DOHH2 (cell line): ENCODE data around the gene ZCCHC17.

Source experiments
- H3F3A ChIP-seq: fragments of 200-600 bp; sonication (generic), shearing (Covaris generic); 2 replicates; pipeline ENCODE4 v1.6.0; 2016; ENCODE audit warnings: antibody characterized with exemption, mild to moderate bottlenecking; ENCODE audit not compliant: control insufficient read depth, insufficient read depth
- H3K27ac ChIP-seq: fragments of 200-600 bp; sonication (generic); 2 replicates; pipeline ENCODE4 v1.5.1; 2014; ENCODE audit warnings: low read depth, mild to moderate bottlenecking, low read length, moderate library complexity
- H3K27me3 ChIP-seq: fragments of 200-600 bp; sonication (generic); 2 replicates; pipeline ENCODE4 v1.6.1; 2014; ENCODE audit warnings: mild to moderate bottlenecking, low read length, mixed read lengths; ENCODE audit not compliant: control insufficient read depth
- H3K36me3 ChIP-seq: fragments of 200-600 bp; sonication (generic); 2 replicates; pipeline ENCODE4 v1.6.1; 2014; ENCODE audit warnings: mild to moderate bottlenecking, low read length, moderate library complexity, mixed read lengths; ENCODE audit not compliant: control insufficient read depth
- H3K4me1 ChIP-seq: fragments of 200-600 bp; sonication (generic); 2 replicates; pipeline ENCODE4 v1.6.1; 2014; ENCODE audit warnings: mild to moderate bottlenecking, low read length, mixed read lengths; ENCODE audit not compliant: control insufficient read depth
- H3K4me2 ChIP-seq: fragments of 200-600 bp; sonication (generic); 2 replicates; pipeline ENCODE4 v1.6.0; 2014; ENCODE audit warnings: mild to moderate bottlenecking, low read length, moderate library complexity
- H3K4me3 ChIP-seq: fragments of 200-600 bp; sonication (generic); 2 replicates; pipeline ENCODE4 v1.5.1; 2014; ENCODE audit warnings: mild to moderate bottlenecking, low read length, mixed read lengths
- H3K79me2 ChIP-seq: fragments of 200-600 bp; sonication (generic); 2 replicates; pipeline ENCODE4 v1.6.1; 2014; ENCODE audit warnings: mild to moderate bottlenecking, low read length, mixed read lengths; ENCODE audit not compliant: control insufficient read depth
- H3K9me2 ChIP-seq: fragments of 200-600 bp; sonication (generic); replicated peaks from 2 replicates; pipeline ENCODE4 v1.6.1; 2014; ENCODE audit warnings: mild to moderate bottlenecking, low read length, mixed read lengths; ENCODE audit not compliant: control insufficient read depth
- H3K9me3 ChIP-seq: fragments of 200-600 bp; sonication (generic); 2 replicates; pipeline ENCODE4 v1.6.1; 2014; ENCODE audit warnings: antibody characterized with exemption, low read length, mixed read lengths; ENCODE audit not compliant: control insufficient read depth, insufficient read depth
- H4K20me1 ChIP-seq: fragments of 200-600 bp; sonication (generic); 2 replicates; pipeline ENCODE4 v1.6.0; 2014; ENCODE audit warnings: low read depth, mild to moderate bottlenecking, antibody characterized with exemption, low read length, moderate library complexity; ENCODE audit not compliant: control insufficient read depth, insufficient read depth
- EZH2phosphoT487 ChIP-seq: fragments of 200-600 bp; sonication (generic); IDR thresholded peaks from 2 replicates; pipeline ENCODE4 v1.6.1; 2017; ENCODE audit warnings: borderline replicate concordance, mild to moderate bottlenecking, antibody characterized with exemption, low read length, moderate library complexity, mixed read lengths
- TF ChIP-seq, protein P1 (sequence below): fragments of 200-600 bp; sonication (generic); IDR thresholded peaks from one replicate; pipeline ENCODE4 v1.5.1; 2014; ENCODE audit warnings: antibody characterized with exemption, mild to moderate bottlenecking, low read depth, low read length; ENCODE audit not compliant: poor library complexity, severe bottlenecking

The ZCCHC17 gene

DNA sequence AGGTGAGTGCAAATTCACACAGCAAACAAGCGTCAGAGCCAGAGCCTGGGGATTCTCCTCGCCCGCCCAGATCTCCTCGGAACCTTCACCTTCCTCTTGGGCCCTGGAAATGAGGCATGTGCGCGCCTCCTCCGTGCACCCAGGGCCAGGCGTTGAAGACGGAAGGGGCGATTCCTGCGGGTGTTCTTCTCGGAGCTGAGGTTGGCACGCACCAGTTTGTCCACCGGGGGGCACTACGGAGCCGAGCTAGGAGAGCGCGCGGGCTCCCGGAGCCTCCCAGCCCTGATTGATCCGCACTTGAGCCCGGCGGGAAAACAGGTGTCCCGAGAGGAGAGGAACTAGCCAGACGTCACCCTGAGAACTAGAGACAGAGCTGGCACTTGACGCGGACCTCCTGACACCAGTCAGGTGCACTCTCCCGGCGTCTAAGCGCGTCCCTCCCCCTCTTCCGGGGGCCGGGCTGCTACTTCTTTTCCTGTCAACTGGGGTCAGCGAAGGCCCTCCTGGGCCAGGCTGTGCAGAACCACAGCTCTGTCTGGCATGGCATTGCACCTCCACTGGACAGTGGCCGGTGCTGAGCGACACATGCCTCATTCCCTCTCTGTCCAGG lies 97.9 kb downstream of the ZCCHC17 start:
- H3K4me1 ChIP-seq: peaks cover 33% of the 10 kb centered on the region
- no peaks in the 10 kb centered on the region for H3K9me3 ChIP-seq
- no peak for TF ChIP-seq EZH2phosphoT487
- TF ChIP-seq, protein P1, sequence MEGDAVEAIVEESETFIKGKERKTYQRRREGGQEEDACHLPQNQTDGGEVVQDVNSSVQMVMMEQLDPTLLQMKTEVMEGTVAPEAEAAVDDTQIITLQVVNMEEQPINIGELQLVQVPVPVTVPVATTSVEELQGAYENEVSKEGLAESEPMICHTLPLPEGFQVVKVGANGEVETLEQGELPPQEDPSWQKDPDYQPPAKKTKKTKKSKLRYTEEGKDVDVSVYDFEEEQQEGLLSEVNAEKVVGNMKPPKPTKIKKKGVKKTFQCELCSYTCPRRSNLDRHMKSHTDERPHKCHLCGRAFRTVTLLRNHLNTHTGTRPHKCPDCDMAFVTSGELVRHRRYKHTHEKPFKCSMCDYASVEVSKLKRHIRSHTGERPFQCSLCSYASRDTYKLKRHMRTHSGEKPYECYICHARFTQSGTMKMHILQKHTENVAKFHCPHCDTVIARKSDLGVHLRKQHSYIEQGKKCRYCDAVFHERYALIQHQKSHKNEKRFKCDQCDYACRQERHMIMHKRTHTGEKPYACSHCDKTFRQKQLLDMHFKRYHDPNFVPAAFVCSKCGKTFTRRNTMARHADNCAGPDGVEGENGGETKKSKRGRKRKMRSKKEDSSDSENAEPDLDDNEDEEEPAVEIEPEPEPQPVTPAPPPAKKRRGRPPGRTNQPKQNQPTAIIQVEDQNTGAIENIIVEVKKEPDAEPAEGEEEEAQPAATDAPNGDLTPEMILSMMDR: peak; percentile 96
- no peaks in the 10 kb centered on the region for H3K27me3 ChIP-seq
- peak overlapping the region; percentile 70 for H3K4me3 ChIP-seq
- no peaks in the 10 kb centered on the region for H3K79me2 ChIP-seq
- H3F3A ChIP-seq: 0 out of 2 replicates have a peak, but pooled peaks cover 6% of the 10 kb centered on the region
- H3K4me2 ChIP-seq: peak overlapping the region; percentile 89
- H4K20me1 ChIP-seq: no peaks in the 10 kb centered on the region
- H3K9me2 ChIP-seq: no peaks in the 10 kb centered on the region
- H3K36me3 ChIP-seq: no peaks in the 10 kb centered on the region
- H3K27ac ChIP-seq: peak overlapping the region; percentile 28

DNA sequence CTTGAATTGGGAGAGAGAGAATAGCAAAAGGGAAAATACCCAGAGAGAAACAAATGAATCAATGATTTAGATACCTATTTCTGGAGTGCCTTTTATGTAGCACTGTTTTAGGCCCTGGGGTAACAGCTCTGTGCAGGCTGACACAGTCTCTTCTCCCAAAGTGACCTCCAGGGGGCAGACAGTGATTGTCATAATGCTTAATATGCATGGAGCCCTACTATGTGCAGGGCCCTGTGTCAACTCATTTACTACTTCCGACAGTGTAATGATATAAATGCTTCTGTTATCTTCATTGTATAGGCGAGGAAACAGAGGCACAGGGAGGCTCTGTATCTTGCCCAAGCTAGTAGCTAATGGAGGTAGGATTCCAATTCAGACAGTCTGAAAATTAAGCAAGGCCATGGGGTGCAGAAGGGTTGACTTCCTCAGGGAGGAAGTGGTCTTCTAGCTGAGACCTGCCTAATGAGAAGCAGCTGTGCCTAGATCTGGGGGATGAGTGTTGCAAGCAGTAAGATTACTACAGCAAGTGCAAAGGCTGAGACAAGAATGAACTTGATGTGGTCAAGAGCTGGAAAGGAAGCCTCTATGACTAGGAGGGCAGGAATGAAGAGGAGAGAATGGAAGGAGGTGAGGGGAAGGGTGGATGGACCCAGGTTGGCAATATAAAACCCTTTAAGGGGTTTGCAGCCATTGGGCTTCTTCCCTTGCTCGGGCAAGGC lies 100.0 kb downstream of the ZCCHC17 start:
- H4K20me1 ChIP-seq: no peaks in the 10 kb centered on the region
- peaks cover 42% of the 10 kb centered on the region for H3K4me1 ChIP-seq
- H3F3A ChIP-seq: 0 out of 2 replicates have a peak, but pooled peaks cover 6% of the 10 kb centered on the region
- no peaks in the 10 kb centered on the region for H3K36me3 ChIP-seq
- no peaks in the 10 kb centered on the region for H3K9me3 ChIP-seq
- H3K4me2 ChIP-seq: no peak overlapping the region
- H3K4me3 ChIP-seq: no peak overlapping the region
- H3K9me2 ChIP-seq: no peaks in the 10 kb centered on the region
- H3K79me2 ChIP-seq: no peaks in the 10 kb centered on the region
- no peak overlapping the region for H3K27ac ChIP-seq
- no peaks in the 10 kb centered on the region for H3K27me3 ChIP-seq
- TF ChIP-seq, protein P1: peak; percentile 80
- TF ChIP-seq EZH2phosphoT487: no peak

DNA sequence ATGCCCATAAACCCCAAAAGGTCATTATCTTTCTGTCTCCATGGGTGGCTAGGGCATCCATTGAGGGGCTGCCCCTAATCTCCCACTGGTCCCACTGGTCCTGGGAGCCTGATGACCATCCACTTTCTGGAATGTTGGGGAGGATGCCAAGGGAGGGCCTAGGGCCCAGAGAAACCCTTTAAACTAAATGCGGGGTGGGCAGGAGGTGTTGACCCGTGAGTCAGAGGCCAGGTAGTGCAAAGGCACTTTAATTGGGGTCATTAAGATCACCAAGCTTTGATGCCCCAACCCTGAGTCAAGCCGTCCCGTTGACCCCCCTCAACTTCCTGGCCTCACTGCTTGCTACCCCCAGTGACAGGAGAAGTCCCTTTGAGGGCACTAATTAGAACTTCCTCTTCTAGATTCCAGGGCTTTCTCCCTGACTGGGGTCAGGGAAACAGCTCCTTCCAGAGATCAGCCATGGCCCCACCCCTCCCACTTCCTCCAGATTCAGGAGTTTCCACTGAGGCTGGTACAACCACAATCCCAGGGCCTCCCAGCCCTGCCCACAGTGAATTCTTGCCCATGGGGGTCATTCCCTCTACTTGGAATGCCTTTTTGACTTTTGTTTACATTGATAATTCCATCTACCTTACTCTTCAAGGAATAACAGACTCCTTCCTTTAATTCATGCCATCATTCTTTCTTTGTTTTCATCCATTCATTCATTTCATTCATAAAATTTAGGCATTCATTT lies 100.7 kb downstream of the ZCCHC17 start:
- H3K9me2 ChIP-seq: no peaks in the 10 kb centered on the region
- H3K9me3 ChIP-seq: no peaks in the 10 kb centered on the region
- H3K4me3 ChIP-seq: no peak overlapping the region
- H3K79me2 ChIP-seq: no peaks in the 10 kb centered on the region
- H4K20me1 ChIP-seq: no peaks in the 10 kb centered on the region
- H3K4me2 ChIP-seq: no peak overlapping the region
- H3K27ac ChIP-seq: no peak overlapping the region
- no peaks in the 10 kb centered on the region for H3K36me3 ChIP-seq
- peaks cover 42% of the 10 kb centered on the region for H3K4me1 ChIP-seq
- 0 out of 2 replicates have a peak, but pooled peaks cover 6% of the 10 kb centered on the region for H3F3A ChIP-seq
- TF ChIP-seq EZH2phosphoT487: no peak
- no peaks in the 10 kb centered on the region for H3K27me3 ChIP-seq
